Measurements from ENCODE around the gene LDAH.

LDAH gene

DNA sequence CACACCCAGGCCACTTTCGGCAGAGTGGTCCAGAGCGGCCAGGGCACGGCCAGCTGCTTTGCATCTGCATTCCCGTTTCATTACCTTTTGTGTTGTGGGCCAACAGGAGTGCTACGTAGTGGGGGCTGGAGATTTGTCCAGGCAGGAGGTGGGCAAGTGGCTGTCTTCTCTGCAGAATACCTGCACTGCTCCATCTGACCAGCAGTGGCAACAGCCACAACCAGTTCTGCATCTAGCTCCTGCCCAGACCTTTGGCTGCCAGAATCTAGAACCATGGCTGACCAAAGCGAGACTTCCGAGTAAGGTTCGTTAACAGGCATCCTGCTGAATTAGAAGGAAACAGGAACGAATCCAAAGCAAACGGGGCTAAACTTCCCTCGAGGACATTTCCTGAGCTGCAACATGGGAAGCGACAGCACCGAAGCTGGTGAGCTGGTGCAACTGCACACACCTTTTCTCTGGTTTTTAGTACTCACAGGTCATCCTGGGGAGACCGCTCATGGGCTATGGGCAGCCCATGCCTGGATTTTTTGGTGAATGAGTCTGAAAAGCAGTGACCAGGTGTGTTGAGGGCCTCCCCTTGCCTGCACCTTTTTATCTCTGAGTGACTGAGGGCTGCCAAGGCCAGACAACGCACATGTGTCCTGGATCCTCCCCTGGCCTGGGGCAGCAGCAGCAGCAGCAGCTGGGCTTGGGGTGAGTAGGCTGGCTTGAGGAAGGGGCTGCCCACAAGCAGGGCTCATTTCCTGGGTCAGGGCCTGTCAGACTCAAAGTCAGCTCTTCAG is 145.4 kb downstream of the LDAH start:
- Histone ChIP-seq H3K4me3 (no peak overlapping the region), H3K27me3 (peaks cover 0 to 16% (median 4%) of the 10 kb centered on the region in 11 experiments; a peak in 12 of 22 replicates), H3K9ac (no peak overlapping the region), H3K9me3 (replicated peaks in 1 of 11) (no peaks in the 10 kb centered on the region), H3K4me2 (peak overlapping the region in 10 of 11 experiments; percentile 2 to 88 (median 76); a peak in 17 of 22 replicates), H3K27ac (no peak overlapping the region), H3K4me1 (peaks cover 31 to 43% (median 35%) of the 10 kb centered on the region in 10 experiments), H4K20me1 (peaks cover 0 to 52% (median 18%) of the 10 kb centered on the region in 11 experiments; a peak in 17 of 22 replicates), H3K36me3 (peaks cover 1 to 37% (median 19%) of the 10 kb centered on the region in 11 experiments; a peak in 18 of 22 replicates)
- no peak for TF ChIP-seq Cebpa-rat (IDR thresholded peaks at IDR 0.05)

DNA sequence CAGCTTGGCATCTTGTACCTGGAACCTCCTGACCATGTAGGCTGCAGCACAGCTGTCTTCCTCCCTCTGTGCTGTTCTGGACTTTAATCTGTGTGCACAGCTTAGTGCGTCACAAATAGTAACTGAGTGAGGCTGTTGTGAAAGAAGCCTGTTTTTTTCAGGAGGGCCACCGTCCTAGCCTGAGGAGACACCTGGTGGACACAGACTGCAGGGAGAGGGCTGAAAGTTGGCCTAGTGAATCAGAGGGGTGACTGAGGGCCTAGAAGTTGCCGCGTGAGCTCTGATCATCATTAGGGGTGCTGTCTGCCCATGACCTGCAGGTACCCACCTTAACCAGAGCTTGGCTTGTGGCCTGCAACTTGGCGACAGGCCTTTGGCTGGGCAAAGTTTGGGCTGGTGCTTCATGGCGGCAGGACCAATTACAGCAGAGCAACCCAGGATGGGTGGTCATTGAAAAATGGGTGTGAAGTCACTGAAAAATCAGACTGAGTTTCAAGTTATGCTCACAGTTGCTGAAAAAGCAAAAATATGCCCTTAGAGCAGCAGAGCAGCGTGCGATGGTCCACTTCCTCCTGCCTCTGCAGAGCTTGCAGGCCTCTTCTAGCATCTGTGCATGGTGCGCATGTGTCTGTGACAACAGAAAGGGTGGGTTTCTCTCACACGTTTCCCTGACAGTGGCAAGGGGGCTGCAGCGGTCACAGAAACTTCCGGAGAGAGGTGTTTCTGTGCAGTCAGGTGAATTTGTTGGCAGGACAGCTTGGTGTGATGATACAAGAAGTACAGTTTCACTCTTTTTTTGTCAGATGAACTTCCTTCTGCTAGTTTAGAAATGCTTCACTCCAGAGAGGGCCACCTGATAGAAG is 146.3 kb downstream of the LDAH start:
- Histone ChIP-seq H3K27me3 (peaks cover 0 to 22% (median 11%) of the 10 kb centered on the region in 11 experiments; a peak in 13 of 22 replicates), H3K9me3 (replicated peaks in 1 of 11) (no peaks in the 10 kb centered on the region), H3K4me1 (peaks cover 30 to 43% (median 33%) of the 10 kb centered on the region in 10 experiments), H3K36me3 (peaks cover 0 to 27% (median 11%) of the 10 kb centered on the region in 11 experiments; a peak in 15 of 22 replicates), H3K9ac (peak overlapping the region in 4 of 11 experiments; percentile 7 to 20 (median 14); a peak in 4 of 22 replicates), H3K4me2 (peak overlapping the region; percentile 61 to 88 (median 75)), H3K4me3 (no peak overlapping the region), H4K20me1 (peaks cover 0 to 46% (median 18%) of the 10 kb centered on the region in 11 experiments; a peak in 17 of 22 replicates), H3K27ac (no peak overlapping the region)
- TF ChIP-seq Cebpa-rat (IDR thresholded peaks at IDR 0.05) = no peak

- Histone ChIP-seq H4K20me1 (peaks cover 0 to 46% (median 18%) of the 10 kb centered on the region in 11 experiments; a peak in 17 of 22 replicates), H3K27me3 (peaks cover 0 to 29% (median 19%) of the 10 kb centered on the region in 11 experiments; a peak in 15 of 22 replicates), H3K4me2 (peak overlapping the region; percentile 61 to 88 (median 75)), H3K4me1 (peaks cover 30 to 43% (median 33%) of the 10 kb centered on the region in 10 experiments), H3K4me3 (no peak overlapping the region), H3K9me3 (replicated peaks in 1 of 11) (peaks cover 0 to 5% (median 2%) of the 10 kb centered on the region in 11 experiments; a peak in 7 of 22 replicates), H3K27ac (no peak overlapping the region), H3K9ac (peak overlapping the region in 2 of 11 experiments; percentile 12 to 20; a peak in 3 of 22 replicates), H3K36me3 (peaks cover 0 to 20% (median 5%) of the 10 kb centered on the region in 11 experiments; a peak in 13 of 22 replicates)
- no peak for TF ChIP-seq Cebpa-rat (IDR thresholded peaks at IDR 0.05)
Measured at GRCh38 chr2:20675701-20676352, 147.1 kb downstream of the LDAH start.

GRCh38 chr2:20674974-20675679 is 147.8 kb downstream of the LDAH start:
- H3K9ac ChIP-seq = no peak overlapping the region; a peak in 1 of 22 replicates
- H3K27ac ChIP-seq = no peak overlapping the region
- peaks cover 0 to 12% (median 9%) of the 10 kb centered on the region in 11 experiments; a peak in 7 of 22 replicates for H3K9me3 ChIP-seq (replicated peaks in 1 of 11)
- H3K4me2 ChIP-seq = peak overlapping the region; percentile 61 to 88 (median 75); a peak in 21 of 22 replicates
- peaks cover 0 to 46% (median 18%) of the 10 kb centered on the region in 11 experiments; a peak in 17 of 22 replicates for H4K20me1 ChIP-seq
- peaks cover 30 to 43% (median 33%) of the 10 kb centered on the region in 10 experiments for H3K4me1 ChIP-seq
- H3K36me3 ChIP-seq = peaks cover 0 to 15% (median 0%) of the 10 kb centered on the region in 11 experiments; a peak in 4 of 22 replicates
- no peak for TF ChIP-seq Cebpa-rat (IDR thresholded peaks at IDR 0.05)
- H3K27me3 ChIP-seq = peaks cover 6 to 36% (median 26%) of the 10 kb centered on the region in 11 experiments
- no peak overlapping the region for H3K4me3 ChIP-seq

- peaks cover 0 to 8% (median 0%) of the 10 kb centered on the region in 11 experiments; a peak in 1 of 22 replicates for H3K36me3 ChIP-seq
- H3K9me3 ChIP-seq (replicated peaks in 1 of 11) = peaks cover 0 to 18% (median 9%) of the 10 kb centered on the region in 11 experiments; a peak in 7 of 22 replicates
- TF ChIP-seq Cebpa-rat (IDR thresholded peaks at IDR 0.05) = no peak
- H3K4me3 ChIP-seq = no peak overlapping the region
- peaks cover 13 to 43% (median 33%) of the 10 kb centered on the region in 11 experiments for H3K27me3 ChIP-seq
- peak overlapping the region in 8 of 11 experiments; percentile 74 to 88 (median 78); a peak in 11 of 22 replicates for H3K4me2 ChIP-seq
- no peak overlapping the region for H3K27ac ChIP-seq
- no peak overlapping the region for H3K9ac ChIP-seq
- H4K20me1 ChIP-seq = peaks cover 0 to 48% (median 21%) of the 10 kb centered on the region in 11 experiments; a peak in 17 of 22 replicates
- H3K4me1 ChIP-seq = peaks cover 30 to 43% (median 33%) of the 10 kb centered on the region in 10 experiments
Measured at GRCh38 chr2:20674309-20674965, 148.5 kb downstream of the LDAH start.

DNA sequence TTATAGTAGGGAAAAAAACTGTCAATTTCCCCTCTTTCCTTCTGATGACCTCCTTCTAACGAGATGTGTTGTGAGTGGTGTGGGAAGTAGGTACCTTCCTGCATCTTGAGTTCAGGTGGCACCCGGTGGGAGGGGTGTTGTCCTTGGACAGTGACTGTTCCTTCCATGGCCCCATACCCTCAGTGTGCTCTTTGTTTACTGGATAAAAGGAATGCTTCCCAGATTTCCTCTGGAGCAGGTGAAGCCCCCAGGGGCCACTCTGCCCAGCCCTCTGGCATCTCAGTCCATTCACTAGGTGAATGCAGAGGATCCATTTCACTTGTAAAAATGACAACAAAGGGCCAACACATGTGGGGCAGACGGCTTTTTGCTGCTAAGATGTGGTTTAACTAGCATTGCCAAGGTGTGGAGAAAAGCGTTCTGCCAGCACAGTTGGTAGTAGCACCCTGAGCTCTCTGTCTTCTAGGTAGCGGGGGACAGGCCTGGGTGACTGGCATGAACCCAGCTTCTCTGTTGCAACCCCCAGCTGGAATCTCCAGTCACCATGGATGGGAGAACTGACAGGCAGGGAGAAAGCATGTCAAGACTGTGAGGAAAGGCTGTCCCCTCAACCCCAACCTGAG is 149.1 kb downstream of the LDAH start:
- no peak overlapping the region for H3K9ac ChIP-seq
- H3K9me3 ChIP-seq (replicated peaks in 1 of 11) = peaks cover 0 to 19% (median 9%) of the 10 kb centered on the region in 11 experiments; a peak in 7 of 22 replicates
- no peak overlapping the region for H3K4me3 ChIP-seq
- H3K36me3 ChIP-seq = 0 out of 22 replicates have a peak, but pooled peaks cover 0 to 4% (median 0%) of the 10 kb centered on the region in 11 experiments
- no peak overlapping the region for H3K27ac ChIP-seq
- peaks cover 0 to 54% (median 26%) of the 10 kb centered on the region in 11 experiments; a peak in 17 of 22 replicates for H4K20me1 ChIP-seq
- TF ChIP-seq Cebpa-rat (IDR thresholded peaks at IDR 0.05) = no peak
- peak overlapping the region in 2 of 11 experiments; percentile 6 to 11; a peak in 1 of 22 replicates for H3K4me2 ChIP-seq
- H3K27me3 ChIP-seq = peaks cover 19 to 50% (median 39%) of the 10 kb centered on the region in 11 experiments
- H3K4me1 ChIP-seq = peaks cover 30 to 43% (median 33%) of the 10 kb centered on the region in 10 experiments
